PC-9 (cell line): ENCODE results near the gene TNNI3K. TPM values are rescaled to one million over a fixed set of nuclear protein-coding genes. Genes with fewer than 3 reads are reported as not detected.

ENCODE experiments used
- Bru-seq: library from RNA; stranded (reverse); fragments of 400-500 nt; gene quantifications from one replicate; lab custom pipeline; 2021; lab: Mats Ljungman, UMichigan
- BruChase-seq, 2 experiments: library from RNA; stranded (reverse); fragments of 400-500 nt; gene quantifications; one replicate each; lab custom pipeline; 2021; lab: Mats Ljungman, UMichigan
- BruUV-seq: library from RNA; stranded (reverse); fragments of 400-500 nt; replicated peaks from 2 replicates; lab custom pipeline; 2021; lab: Mats Ljungman, UMichigan
- CTCF ChIA-PET: fragments of 300-600 bp; sonication (Branson Sonifier 250); formaldehyde crosslinking; loops from one replicate; lab custom pipeline; 2022; ENCODE audit warnings: antibody characterized with exemption; lab: Charles Lee
- POLR2A ChIA-PET: fragments of 300-600 bp; sonication (Branson Sonifier 250); formaldehyde crosslinking; loops from one replicate; lab custom pipeline; 2022; ENCODE audit warnings: antibody characterized with exemption; ENCODE audit not compliant: unreplicated experiment; lab: Charles Lee
- DNase-seq, 2 experiments: peaks; one replicate each; pipeline versions ENCODE4 v3.0.0 to v3.0.0-alpha.2; 2015 to 2022; ENCODE audit warnings: mixed read lengths in 1 of 2
- H2AFZ ChIP-seq: fragments of 200-600 bp; sonication (generic); 2 replicates; pipeline ENCODE4 v1.8.1; 2017; ENCODE audit warnings: antibody characterized with exemption
- H3F3A ChIP-seq: fragments of 200-600 bp; sonication (generic); 2 replicates; pipeline ENCODE4 v1.8.1; 2017; ENCODE audit warnings: antibody characterized with exemption, mild to moderate bottlenecking, low read depth; ENCODE audit not compliant: insufficient read depth
- H3K27ac ChIP-seq: fragments of 200-600 bp; sonication (generic); 2 replicates; pipeline ENCODE4 v1.6.1; 2016; ENCODE audit warnings: mixed run types
- H3K27me3 ChIP-seq: fragments of 200-600 bp; sonication (generic); 2 replicates; pipeline ENCODE4 v1.6.1; 2016; ENCODE audit warnings: low read depth, mixed run types; ENCODE audit not compliant: insufficient read depth
- H3K36me3 ChIP-seq: fragments of 200-600 bp; sonication (generic); 2 replicates; pipeline ENCODE4 v1.6.1; 2016; ENCODE audit warnings: low read depth, mixed run types
- H3K4me1 ChIP-seq: fragments of 200-600 bp; sonication (generic); replicated peaks from 2 replicates; pipeline ENCODE4 v1.6.1; 2016; ENCODE audit warnings: mixed run types; ENCODE audit not compliant: insufficient read depth
- H3K4me2 ChIP-seq: fragments of 200-600 bp; sonication (generic); 2 replicates; pipeline ENCODE4 v1.6.1; 2017; ENCODE audit warnings: mixed run types
- H3K4me3 ChIP-seq: fragments of 200-600 bp; sonication (generic); 2 replicates; pipeline ENCODE4 v1.6.1; 2016; ENCODE audit warnings: mixed run types
- H3K79me2 ChIP-seq: fragments of 200-600 bp; sonication (generic); 2 replicates; pipeline ENCODE4 v1.6.1; 2017; ENCODE audit warnings: low read depth, mixed run types
- H3K9me2 ChIP-seq: fragments of 200-600 bp; sonication (generic); 2 replicates; pipeline ENCODE4 v1.8.1; 2017; ENCODE audit warnings: mild to moderate bottlenecking; ENCODE audit not compliant: insufficient read depth
- H3K9me3 ChIP-seq: fragments of 200-600 bp; sonication (generic); 2 replicates; pipeline ENCODE4 v1.8.1; 2016; ENCODE audit warnings: low read depth; ENCODE audit not compliant: insufficient read depth
- H4K20me1 ChIP-seq: fragments of 200-600 bp; sonication (generic); 2 replicates; pipeline ENCODE4 v1.8.1; 2017; ENCODE audit not compliant: insufficient read depth
- CTCF ChIP-seq: fragments of 200-600 bp; sonication (generic); conservative IDR thresholded peaks from 2 replicates; pipeline ENCODE4 v1.6.1; 2017; ENCODE audit warnings: mixed run types, antibody characterized with exemption, mild to moderate bottlenecking, moderate library complexity
- EZH2 ChIP-seq: fragments of 200-600 bp; sonication (generic); IDR thresholded peaks from 2 replicates; pipeline ENCODE4 v1.8.0; 2017; ENCODE audit warnings: antibody characterized with exemption, low read depth
- intact Hi-C: fragments of 100-400 bp; cut with micrococcal nuclease; formaldehyde crosslinking; loops from one replicate; pipeline ENCODE4 v1.10.0; 2022; ENCODE audit not compliant: unreplicated experiment
- long read RNA-seq: library from polyadenylated mRNA; stranded (forward); transcript quantifications from one replicate; pipeline ENCODE4 v2.0.0, GENCODE V29; 2022
- total RNA-seq: library from RNA; stranded (reverse); gene quantifications from 2 replicates; pipeline ENCODE4 v1.2.3, GENCODE V29; 2021

Gene TNNI3K
- total RNA-seq (1.4 TPM in 1 of 2 replicates, not detected in the other), Bru-seq, nascent RNA (not detected), BruChase-seq, experiment 1, labeled RNA remaining after a 2-hour chase (percentile 27 among the genes with signal in this experiment), BruChase-seq, experiment 2, labeled RNA remaining after a 6-hour chase (percentile 23 among the genes with signal in this experiment)
- long read RNA-seq, partial matches to known transcripts: 0 of 2 reads
- long read RNA-seq, other reads (novel, unspliced or antisense): 2 of 2 reads

GRCh38 chr1:74235153-74235552 is at the start of gene TNNI3K:
TSS of gene TNNI3K (plus strand) at chr1:74235387. CDS start at chr1:74235452, 65 bp downstream.
- H3K9me2 ChIP-seq: no peaks in the 10 kb centered on the region
- TF ChIP-seq CTCF: no peak
- no peak for TF ChIP-seq EZH2
- no peaks in the 10 kb centered on the region for H4K20me1 ChIP-seq
- intact Hi-C loops: no loop called here
- no peak within 1 kb of the TSS for H3K4me3 ChIP-seq
- H3K79me2 ChIP-seq: no peaks in the 10 kb centered on the region
- H3F3A ChIP-seq: no peaks in the 10 kb centered on the region
- H3K4me2 ChIP-seq: no peak within 1 kb of the TSS
- no peaks in the 10 kb centered on the region for H3K27me3 ChIP-seq
- H3K27ac ChIP-seq: no peak within 1 kb of the TSS
- CTCF ChIA-PET: no interaction called here
- no peaks in the 10 kb centered on the region for H3K4me1 ChIP-seq
- no peaks in the 10 kb centered on the region for H3K36me3 ChIP-seq
- no peak within 1 kb of the TSS for H2AFZ ChIP-seq
- no peaks in the 10 kb centered on the region for H3K9me3 ChIP-seq
- BruUV-seq: no TSS peak
- POLR2A ChIA-PET: no interaction called here
- no peak for DNase-seq

DNA sequence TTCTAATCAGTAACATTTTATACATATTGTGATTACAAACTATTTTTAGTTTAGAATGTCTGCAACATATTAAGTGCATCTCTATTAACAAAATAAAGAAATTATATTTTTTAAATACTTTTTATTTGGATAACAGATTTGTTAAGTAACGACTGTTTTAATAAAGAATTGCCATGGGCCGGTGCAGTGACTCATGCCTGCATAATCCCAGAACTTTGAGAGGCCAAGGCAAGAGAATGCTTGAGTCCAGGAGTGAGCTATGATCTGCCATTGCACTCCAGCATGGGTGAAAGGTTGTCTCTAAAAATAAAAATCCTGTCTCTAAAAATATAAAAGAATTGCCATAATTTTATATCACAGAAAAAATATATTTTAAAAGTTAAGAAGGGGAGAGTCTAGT is 41.3 kb upstream of the TNNI3K start:
- Histone ChIP-seq H3K27ac (no peak overlapping the region), H3K9me3 (no peaks in the 10 kb centered on the region), H3F3A (no peaks in the 10 kb centered on the region), H4K20me1 (no peaks in the 10 kb centered on the region), H3K4me1 (peaks cover 2% of the 10 kb centered on the region), H3K27me3 (no peaks in the 10 kb centered on the region), H3K79me2 (0 out of 2 replicates have a peak, but pooled peaks cover 5% of the 10 kb centered on the region), H2AFZ (no peak overlapping the region), H3K4me3 (no peak overlapping the region), H3K36me3 (no peaks in the 10 kb centered on the region), H3K9me2 (no peaks in the 10 kb centered on the region; the same call in 1 of the 2 replicates), H3K4me2 (no peak overlapping the region)
- no TSS peak for BruUV-seq
- intact Hi-C loops: no loop called here
- DNase-seq: no peak
- POLR2A ChIA-PET: no interaction called here
- no peak for TF ChIP-seq CTCF
- no peak for TF ChIP-seq EZH2
- CTCF ChIA-PET: no interaction called here

- POLR2A ChIA-PET: no interaction called here
- no peaks in the 10 kb centered on the region for H4K20me1 ChIP-seq
- H3K27me3 ChIP-seq: no peaks in the 10 kb centered on the region
- no peaks in the 10 kb centered on the region for H3K9me3 ChIP-seq
- H3F3A ChIP-seq: no peaks in the 10 kb centered on the region
- peaks cover 10% of the 10 kb centered on the region for H3K4me1 ChIP-seq
- no peak for TF ChIP-seq EZH2
- no peak for TF ChIP-seq CTCF
- H3K79me2 ChIP-seq: 0 out of 2 replicates have a peak, but pooled peaks cover 11% of the 10 kb centered on the region
- H3K27ac ChIP-seq: no peak overlapping the region
- H3K9me2 ChIP-seq: no peaks in the 10 kb centered on the region; the same call in 1 of the 2 replicates
- BruUV-seq: no TSS peak
- H3K4me2 ChIP-seq: no peak overlapping the region
- no peaks in the 10 kb centered on the region for H3K36me3 ChIP-seq
- intact Hi-C loops: no loop called here
- H2AFZ ChIP-seq: no peak overlapping the region
- no peak for DNase-seq
- H3K4me3 ChIP-seq: no peak overlapping the region
- CTCF ChIA-PET: no interaction called here
Observed at GRCh38 chr1:74195339-74195738, 39.8 kb upstream of the TNNI3K start.
